A549 (cell line): ENCODE data around the gene OTUD4.

Source experiments
- BHLHE40 ChIP-seq: IDR thresholded peaks from 2 replicates; pipeline ENCODE4 v1.6.1; 2012; ENCODE audit warnings: low read depth, low read length, inconsistent platforms
- EP300 ChIP-seq, 2 experiments: fragments of >200 bp; sonication (Bioruptor Twin); formaldehyde crosslinking; IDR thresholded peaks; 2 replicates in 1 of 2; 3 replicates in 1 of 2; pipeline ENCODE4 v1.6.1; 2016 to 2017
- FOSL2 ChIP-seq, 2 experiments: fragments of 450-650 bp in 1 of 2; fragments of >200 bp in 1 of 2; sonication (Bioruptor Twin) in 1 of 2; formaldehyde crosslinking; IDR thresholded peaks; 2 replicates each; pipeline versions ENCODE4 v1.5.0 to v1.6.1; 2016 to 2020; ENCODE audit warnings: mild to moderate bottlenecking in 1 of 2, moderate library complexity in 1 of 2
- FOXS1 ChIP-seq: fragments of 250-450 bp; sonication (Bioruptor Pico); IDR thresholded peaks from 2 replicates; pipeline ENCODE4 v1.5.0; 2020; ENCODE audit warnings: mild to moderate bottlenecking, moderate library complexity
- NR3C1 ChIP-seq: fragments of >200 bp; sonication (Bioruptor Twin); formaldehyde crosslinking; IDR thresholded peaks from 3 replicates; pipeline ENCODE4 v1.6.1; 2017
- POLR2A ChIP-seq: IDR thresholded peaks from 2 replicates; pipeline ENCODE4 v1.6.1; 2012; ENCODE audit warnings: mild to moderate bottlenecking, low read length
- RCOR1 ChIP-seq: fragments of 150-350 bp; IDR thresholded peaks from 2 replicates; pipeline ENCODE4 v1.6.1; 2014; ENCODE audit warnings: antibody characterized with exemption, low read length, low read depth
- RFX5 ChIP-seq: fragments of 450-650 bp; IDR thresholded peaks from 2 replicates; pipeline ENCODE4 v1.7.1; 2014; ENCODE audit warnings: antibody characterized with exemption, mild to moderate bottlenecking, moderate library complexity
- TF ChIP-seq, protein P1 (sequence below): fragments of >200 bp; sonication (Bioruptor Twin); formaldehyde crosslinking; IDR thresholded peaks from 3 replicates; pipeline ENCODE4 v1.5.1; 2016
- TF ChIP-seq, protein P2 (sequence below): fragments of 200-600 bp; sonication (generic); IDR thresholded peaks from 2 replicates; pipeline ENCODE4 v1.6.1; 2016; ENCODE audit warnings: antibody characterized with exemption, mild to moderate bottlenecking, moderate library complexity
- TF ChIP-seq, protein P3 (sequence below): fragments of 450-650 bp; IDR thresholded peaks from 2 replicates; pipeline ENCODE4 v1.6.1; 2014; ENCODE audit warnings: antibody characterized with exemption
- TF ChIP-seq, protein P4 (sequence below): IDR thresholded peaks from 2 replicates; pipeline ENCODE4 v1.6.1; 2012

DNA sequence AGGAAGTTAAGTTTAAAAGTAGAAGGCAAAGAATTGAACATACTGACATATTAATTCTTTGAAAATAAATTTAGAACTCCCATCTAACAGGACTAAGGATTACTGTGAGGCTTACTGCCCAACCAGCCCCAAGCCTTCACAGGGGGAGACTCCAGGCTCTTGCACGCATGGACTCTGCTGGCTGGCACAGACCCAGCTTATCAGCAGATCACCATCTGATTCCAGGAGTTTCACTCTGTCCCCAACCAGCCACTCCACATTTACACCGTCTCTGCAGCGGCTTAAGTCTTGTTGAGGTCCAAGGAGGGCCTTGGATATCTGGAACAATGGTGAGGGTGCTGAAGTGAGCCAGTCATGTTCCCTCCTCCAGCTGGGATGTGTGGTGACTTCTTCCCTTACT lies 16.4 kb upstream of the OTUD4 start:
- TF ChIP-seq, protein P1, sequence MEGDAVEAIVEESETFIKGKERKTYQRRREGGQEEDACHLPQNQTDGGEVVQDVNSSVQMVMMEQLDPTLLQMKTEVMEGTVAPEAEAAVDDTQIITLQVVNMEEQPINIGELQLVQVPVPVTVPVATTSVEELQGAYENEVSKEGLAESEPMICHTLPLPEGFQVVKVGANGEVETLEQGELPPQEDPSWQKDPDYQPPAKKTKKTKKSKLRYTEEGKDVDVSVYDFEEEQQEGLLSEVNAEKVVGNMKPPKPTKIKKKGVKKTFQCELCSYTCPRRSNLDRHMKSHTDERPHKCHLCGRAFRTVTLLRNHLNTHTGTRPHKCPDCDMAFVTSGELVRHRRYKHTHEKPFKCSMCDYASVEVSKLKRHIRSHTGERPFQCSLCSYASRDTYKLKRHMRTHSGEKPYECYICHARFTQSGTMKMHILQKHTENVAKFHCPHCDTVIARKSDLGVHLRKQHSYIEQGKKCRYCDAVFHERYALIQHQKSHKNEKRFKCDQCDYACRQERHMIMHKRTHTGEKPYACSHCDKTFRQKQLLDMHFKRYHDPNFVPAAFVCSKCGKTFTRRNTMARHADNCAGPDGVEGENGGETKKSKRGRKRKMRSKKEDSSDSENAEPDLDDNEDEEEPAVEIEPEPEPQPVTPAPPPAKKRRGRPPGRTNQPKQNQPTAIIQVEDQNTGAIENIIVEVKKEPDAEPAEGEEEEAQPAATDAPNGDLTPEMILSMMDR = no peak
- TF ChIP-seq, protein P2, sequence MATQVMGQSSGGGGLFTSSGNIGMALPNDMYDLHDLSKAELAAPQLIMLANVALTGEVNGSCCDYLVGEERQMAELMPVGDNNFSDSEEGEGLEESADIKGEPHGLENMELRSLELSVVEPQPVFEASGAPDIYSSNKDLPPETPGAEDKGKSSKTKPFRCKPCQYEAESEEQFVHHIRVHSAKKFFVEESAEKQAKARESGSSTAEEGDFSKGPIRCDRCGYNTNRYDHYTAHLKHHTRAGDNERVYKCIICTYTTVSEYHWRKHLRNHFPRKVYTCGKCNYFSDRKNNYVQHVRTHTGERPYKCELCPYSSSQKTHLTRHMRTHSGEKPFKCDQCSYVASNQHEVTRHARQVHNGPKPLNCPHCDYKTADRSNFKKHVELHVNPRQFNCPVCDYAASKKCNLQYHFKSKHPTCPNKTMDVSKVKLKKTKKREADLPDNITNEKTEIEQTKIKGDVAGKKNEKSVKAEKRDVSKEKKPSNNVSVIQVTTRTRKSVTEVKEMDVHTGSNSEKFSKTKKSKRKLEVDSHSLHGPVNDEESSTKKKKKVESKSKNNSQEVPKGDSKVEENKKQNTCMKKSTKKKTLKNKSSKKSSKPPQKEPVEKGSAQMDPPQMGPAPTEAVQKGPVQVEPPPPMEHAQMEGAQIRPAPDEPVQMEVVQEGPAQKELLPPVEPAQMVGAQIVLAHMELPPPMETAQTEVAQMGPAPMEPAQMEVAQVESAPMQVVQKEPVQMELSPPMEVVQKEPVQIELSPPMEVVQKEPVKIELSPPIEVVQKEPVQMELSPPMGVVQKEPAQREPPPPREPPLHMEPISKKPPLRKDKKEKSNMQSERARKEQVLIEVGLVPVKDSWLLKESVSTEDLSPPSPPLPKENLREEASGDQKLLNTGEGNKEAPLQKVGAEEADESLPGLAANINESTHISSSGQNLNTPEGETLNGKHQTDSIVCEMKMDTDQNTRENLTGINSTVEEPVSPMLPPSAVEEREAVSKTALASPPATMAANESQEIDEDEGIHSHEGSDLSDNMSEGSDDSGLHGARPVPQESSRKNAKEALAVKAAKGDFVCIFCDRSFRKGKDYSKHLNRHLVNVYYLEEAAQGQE = no peak
- TF ChIP-seq, protein P3, sequence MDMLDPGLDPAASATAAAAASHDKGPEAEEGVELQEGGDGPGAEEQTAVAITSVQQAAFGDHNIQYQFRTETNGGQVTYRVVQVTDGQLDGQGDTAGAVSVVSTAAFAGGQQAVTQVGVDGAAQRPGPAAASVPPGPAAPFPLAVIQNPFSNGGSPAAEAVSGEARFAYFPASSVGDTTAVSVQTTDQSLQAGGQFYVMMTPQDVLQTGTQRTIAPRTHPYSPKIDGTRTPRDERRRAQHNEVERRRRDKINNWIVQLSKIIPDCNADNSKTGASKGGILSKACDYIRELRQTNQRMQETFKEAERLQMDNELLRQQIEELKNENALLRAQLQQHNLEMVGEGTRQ = no peak
- TF ChIP-seq RCOR1 (no peak), POLR2A (no peak), EP300 (IDR thresholded peaks at IDR 0.05) (no peak), FOSL2 (IDR thresholded peaks at IDR 0.05) (no peak), FOSL2 (CRISPR knock-in tag; IDR thresholded peaks at IDR 0.05) (no peak), BHLHE40 (no peak), RFX5 (no peak), FOXS1 (CRISPR knock-in tag) (no peak), NR3C1 (no peak)
- TF ChIP-seq, protein P4, sequence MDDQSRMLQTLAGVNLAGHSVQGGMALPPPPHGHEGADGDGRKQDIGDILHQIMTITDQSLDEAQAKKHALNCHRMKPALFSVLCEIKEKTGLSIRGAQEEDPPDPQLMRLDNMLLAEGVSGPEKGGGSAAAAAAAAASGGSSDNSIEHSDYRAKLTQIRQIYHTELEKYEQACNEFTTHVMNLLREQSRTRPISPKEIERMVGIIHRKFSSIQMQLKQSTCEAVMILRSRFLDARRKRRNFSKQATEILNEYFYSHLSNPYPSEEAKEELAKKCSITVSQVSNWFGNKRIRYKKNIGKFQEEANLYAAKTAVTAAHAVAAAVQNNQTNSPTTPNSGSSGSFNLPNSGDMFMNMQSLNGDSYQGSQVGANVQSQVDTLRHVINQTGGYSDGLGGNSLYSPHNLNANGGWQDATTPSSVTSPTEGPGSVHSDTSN = no peak
